Endodermal cell (in vitro differentiated cells): ENCODE results near the gene ATN1. TPM values are rescaled to one million over a fixed set of nuclear protein-coding genes. Genes with fewer than 3 reads are reported as not detected.
A peak's percentile ranks its signal among the peaks of the same experiment; 100 is the strongest.

Source experiments
- DNase-seq: peaks from one replicate; pipeline ENCODE4 v3.0.0-alpha.2; 2017
- H3K27ac ChIP-seq: 2 replicates; pipeline ENCODE4 v1.5.1; 2013; ENCODE audit warnings: mild to moderate bottlenecking, low read depth, low read length, moderate library complexity
- H3K27me3 ChIP-seq: 2 replicates; pipeline ENCODE4 v1.6.1; 2013; ENCODE audit warnings: mild to moderate bottlenecking, low read length, moderate library complexity; ENCODE audit not compliant: insufficient read depth, control insufficient read depth, poor library complexity, severe bottlenecking
- H3K36me3 ChIP-seq: 2 replicates; pipeline ENCODE4 v1.7.0; 2013; ENCODE audit warnings: mild to moderate bottlenecking, low read length, moderate library complexity; ENCODE audit not compliant: control insufficient read depth, insufficient read depth
- H3K4me1 ChIP-seq: one replicate; pipeline ENCODE4 v1.7.0; 2013; ENCODE audit warnings: low read length; ENCODE audit not compliant: control insufficient read depth, insufficient read depth
- H3K4me3 ChIP-seq: 2 replicates; pipeline ENCODE4 v1.5.1; 2013; ENCODE audit warnings: mild to moderate bottlenecking, low read length, moderate library complexity
- H3K9ac ChIP-seq: 2 replicates; pipeline ENCODE4 v1.6.1; 2013; ENCODE audit warnings: mild to moderate bottlenecking, low read length, moderate library complexity; ENCODE audit not compliant: poor library complexity, severe bottlenecking; ENCODE audit errors: extremely low read depth
- H3K9me3 ChIP-seq: 2 replicates; pipeline ENCODE4 v1.6.1; 2013; ENCODE audit warnings: mild to moderate bottlenecking, low read length, moderate library complexity; ENCODE audit not compliant: control insufficient read depth
- H3K27ac Mint-ChIP-seq: 2 replicates; pipeline ENCODE4 v1.8.0; 2020; ENCODE audit warnings: mixed read lengths
- H3K27me3 Mint-ChIP-seq: 2 replicates; pipeline ENCODE4 v1.8.0; 2021; ENCODE audit warnings: mild to moderate bottlenecking, mixed read lengths; ENCODE audit not compliant: insufficient read depth
- H3K36me3 Mint-ChIP-seq: 2 replicates; pipeline ENCODE4 v1.8.0; 2020; ENCODE audit warnings: low read depth, mixed read lengths
- H3K4me1 Mint-ChIP-seq: 2 replicates; pipeline ENCODE4 v1.8.0; 2020; ENCODE audit warnings: mixed read lengths
- H3K4me3 Mint-ChIP-seq: 2 replicates; pipeline ENCODE4 v1.8.0; 2020; ENCODE audit warnings: mild to moderate bottlenecking, moderate library complexity, mixed read lengths
- H3K9me3 Mint-ChIP-seq: 2 replicates; pipeline ENCODE4 v1.8.0; 2020; ENCODE audit warnings: mild to moderate bottlenecking, mixed read lengths
- WGBS, 2 experiments: methylation state at CpG; one replicate each; pipeline versions ENCODE4 v1.1.5 to v1.1.7; 2013; ENCODE audit warnings: missing lambda C conversion rate in 2 of 2, mixed read lengths in 1 of 2; ENCODE audit not compliant: insufficient coverage in 1 of 2, insufficient read length in 1 of 2; 5-methylcytosine and 5-hydroxymethylcytosine counted together
- total RNA-seq, 2 donors: library from RNA; stranded (reverse); fragmentation: NEBNext Ultra II Directional in 1 of 2; extraction: Animal tissue kit (Norgen Biotek cat#: 25700) in 1 of 2; gene quantifications; 2 replicates in 1 of 2; 3 replicates in 1 of 2; pipeline ENCODE4 v1.2.1, GENCODE V29; 2021
- TF ChIP-seq, protein P1 (sequence below): fragments of 200-600 bp; sonication (generic); conservative IDR thresholded peaks from 2 replicates; pipeline ENCODE4 v1.5.0; 2021; ENCODE audit warnings: antibody characterized with exemption, mild to moderate bottlenecking

ATN1 gene
- total RNA-seq, 2 donors from 2014 or later: 111 to 244 TPM

DNA sequence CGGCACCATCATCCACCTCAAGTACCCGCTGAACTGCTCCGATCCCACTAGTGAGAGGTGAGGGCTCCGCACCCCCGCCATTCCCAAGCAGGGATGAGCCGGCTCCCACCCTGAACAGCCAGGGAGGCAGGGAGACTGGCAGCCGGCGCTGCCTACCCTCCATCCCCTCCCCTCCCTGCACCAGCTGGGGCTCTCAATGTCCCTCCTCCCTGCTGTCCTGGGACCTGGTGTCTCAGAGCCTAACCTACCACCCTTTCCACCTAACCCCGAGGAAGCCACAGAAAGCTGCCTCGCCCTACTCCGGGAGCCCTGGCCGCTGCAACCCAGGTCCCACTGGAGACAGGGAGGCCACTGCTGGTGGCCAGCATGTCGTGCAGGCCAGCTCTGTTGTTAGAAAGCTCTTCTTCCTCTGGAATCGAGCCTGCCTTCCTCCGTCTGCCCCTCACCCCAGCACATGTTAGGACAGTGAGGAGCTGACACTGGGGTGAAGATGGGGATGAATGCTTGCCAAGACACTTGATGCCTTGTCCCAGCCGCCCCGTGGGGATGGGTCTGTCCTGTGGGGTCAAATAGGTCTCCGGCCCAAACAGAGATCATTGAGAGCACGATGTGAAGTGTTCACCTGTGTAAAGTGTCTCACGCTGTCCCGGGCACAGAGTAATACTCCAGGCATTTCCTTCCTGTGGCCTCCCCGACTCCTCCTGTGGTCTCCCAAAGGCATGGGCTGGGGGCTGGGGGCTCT is 24.5 kb downstream of the ATN1 start:
- H3K4me1 Mint-ChIP-seq: peaks cover 6% of the 10 kb centered on the region
- 79 to 94% methylated on average over 9 to 22 of the region's 22 CpGs for WGBS, 2 experiments
- Histone ChIP-seq H3K9ac (no peak overlapping the region), H3K27ac (no peak overlapping the region), H3K36me3 (no peaks in the 10 kb centered on the region), H3K9me3 (no peaks in the 10 kb centered on the region), H3K4me1 (no peaks in the 10 kb centered on the region), H3K4me3 (no peak overlapping the region), H3K27me3 (no peaks in the 10 kb centered on the region)
- no peaks in the 10 kb centered on the region for H3K9me3 Mint-ChIP-seq
- peaks cover 17% of the 10 kb centered on the region for H3K36me3 Mint-ChIP-seq
- H3K27me3 Mint-ChIP-seq: no peaks in the 10 kb centered on the region
- H3K27ac Mint-ChIP-seq: no peak overlapping the region
- H3K4me3 Mint-ChIP-seq: no peak overlapping the region
- DNase-seq: peak; percentile 55
- TF ChIP-seq, protein P1, sequence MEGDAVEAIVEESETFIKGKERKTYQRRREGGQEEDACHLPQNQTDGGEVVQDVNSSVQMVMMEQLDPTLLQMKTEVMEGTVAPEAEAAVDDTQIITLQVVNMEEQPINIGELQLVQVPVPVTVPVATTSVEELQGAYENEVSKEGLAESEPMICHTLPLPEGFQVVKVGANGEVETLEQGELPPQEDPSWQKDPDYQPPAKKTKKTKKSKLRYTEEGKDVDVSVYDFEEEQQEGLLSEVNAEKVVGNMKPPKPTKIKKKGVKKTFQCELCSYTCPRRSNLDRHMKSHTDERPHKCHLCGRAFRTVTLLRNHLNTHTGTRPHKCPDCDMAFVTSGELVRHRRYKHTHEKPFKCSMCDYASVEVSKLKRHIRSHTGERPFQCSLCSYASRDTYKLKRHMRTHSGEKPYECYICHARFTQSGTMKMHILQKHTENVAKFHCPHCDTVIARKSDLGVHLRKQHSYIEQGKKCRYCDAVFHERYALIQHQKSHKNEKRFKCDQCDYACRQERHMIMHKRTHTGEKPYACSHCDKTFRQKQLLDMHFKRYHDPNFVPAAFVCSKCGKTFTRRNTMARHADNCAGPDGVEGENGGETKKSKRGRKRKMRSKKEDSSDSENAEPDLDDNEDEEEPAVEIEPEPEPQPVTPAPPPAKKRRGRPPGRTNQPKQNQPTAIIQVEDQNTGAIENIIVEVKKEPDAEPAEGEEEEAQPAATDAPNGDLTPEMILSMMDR: no peak

DNA sequence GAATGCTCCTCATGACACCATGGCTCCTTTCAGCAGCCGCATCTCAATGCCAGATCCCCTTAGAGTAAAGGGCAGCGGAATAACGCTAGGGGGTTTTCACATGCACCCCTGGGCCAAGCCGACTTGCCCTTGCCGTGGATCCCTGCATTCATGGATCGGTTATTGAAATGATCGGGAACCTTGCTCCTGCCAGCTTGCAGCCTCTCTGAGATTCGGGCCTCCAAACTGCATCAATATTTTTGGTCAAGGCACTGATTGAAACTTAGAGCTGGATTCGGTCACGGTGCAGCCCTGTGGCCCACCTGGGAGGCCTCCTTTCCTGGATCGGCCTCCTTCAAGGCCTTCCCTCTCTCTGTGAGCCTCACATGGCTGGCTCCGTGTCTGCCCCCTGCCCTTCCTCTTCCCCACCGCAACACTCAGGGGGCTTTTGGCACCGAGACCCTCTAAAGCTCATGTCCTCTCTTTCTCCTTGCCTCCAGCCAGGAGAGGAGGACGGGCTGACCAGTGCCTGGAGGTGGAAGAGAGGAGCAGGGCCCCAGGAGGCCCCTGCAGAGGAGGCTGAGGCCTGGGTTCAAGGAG is 25.2 kb downstream of the ATN1 start:
- Histone ChIP-seq H3K27ac (no peak overlapping the region), H3K4me3 (no peak overlapping the region), H3K4me1 (no peaks in the 10 kb centered on the region), H3K9me3 (no peaks in the 10 kb centered on the region), H3K9ac (no peak overlapping the region), H3K36me3 (no peaks in the 10 kb centered on the region), H3K27me3 (no peaks in the 10 kb centered on the region)
- TF ChIP-seq, protein P1: no peak
- no peak overlapping the region for H3K4me3 Mint-ChIP-seq
- DNase-seq: no peak
- H3K27ac Mint-ChIP-seq: no peak overlapping the region
- WGBS, 2 experiments: 93 to 98% methylated on average over 13 to 15 of the region's 15 CpGs
- H3K27me3 Mint-ChIP-seq: no peaks in the 10 kb centered on the region
- peaks cover 17% of the 10 kb centered on the region for H3K36me3 Mint-ChIP-seq
- H3K4me1 Mint-ChIP-seq: peaks cover 6% of the 10 kb centered on the region
- no peaks in the 10 kb centered on the region for H3K9me3 Mint-ChIP-seq

DNA sequence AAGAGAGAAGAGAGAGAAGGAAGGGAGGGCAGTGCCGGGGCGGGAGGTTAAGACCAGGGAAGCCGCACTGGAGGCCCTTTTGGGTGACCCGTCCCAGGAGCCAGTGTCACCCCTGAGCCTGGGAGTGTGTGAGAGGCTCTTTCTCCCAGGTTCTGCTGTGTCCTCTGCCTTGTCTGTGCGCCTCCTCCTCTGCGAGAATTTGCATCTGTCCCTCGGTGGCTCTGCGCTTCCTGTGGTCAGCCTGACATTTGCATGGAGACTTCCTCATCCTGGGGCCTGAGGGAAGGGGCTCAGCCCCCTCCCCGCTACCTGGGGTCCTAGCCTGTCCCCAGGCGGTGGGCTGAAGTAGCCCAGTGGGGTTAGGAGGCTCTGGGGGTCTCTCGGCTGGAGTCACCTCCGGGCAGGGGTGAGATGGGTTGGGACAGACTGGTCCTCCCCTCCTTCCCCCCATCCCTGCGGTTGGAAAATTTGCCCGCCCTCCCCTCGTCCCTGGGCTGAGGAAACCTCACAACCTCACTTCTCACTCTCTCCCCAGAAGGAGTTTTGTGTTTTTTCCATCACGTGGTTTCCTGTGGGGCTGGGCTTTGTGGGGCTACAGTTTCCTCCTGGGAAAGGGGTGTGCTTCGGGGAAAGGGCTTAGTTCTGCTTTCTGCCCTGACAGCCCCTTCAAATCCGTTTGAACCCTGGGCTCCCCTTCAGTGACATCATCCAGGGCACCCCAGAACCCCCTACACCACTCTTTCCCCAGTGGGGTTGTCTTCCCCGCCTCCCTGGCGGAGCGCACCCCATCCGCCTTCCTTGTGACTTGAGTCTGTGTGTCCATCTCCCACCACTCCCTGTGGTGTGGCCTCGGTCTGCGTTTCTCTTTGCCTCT is 25.9 kb downstream of the ATN1 start:
- H3K36me3 Mint-ChIP-seq: peaks cover 17% of the 10 kb centered on the region
- no peaks in the 10 kb centered on the region for H3K9me3 ChIP-seq
- peak; percentile 51 for DNase-seq
- WGBS, 2 experiments: 85 to 88% methylated on average over 10 to 24 of the region's 24 CpGs
- H3K9ac ChIP-seq: no peak overlapping the region
- H3K4me1 ChIP-seq: no peaks in the 10 kb centered on the region
- H3K27ac Mint-ChIP-seq: peak overlapping the region; percentile 28
- no peak overlapping the region for H3K4me3 ChIP-seq
- H3K36me3 ChIP-seq: no peaks in the 10 kb centered on the region
- peaks cover 6% of the 10 kb centered on the region for H3K4me1 Mint-ChIP-seq
- H3K4me3 Mint-ChIP-seq: no peak overlapping the region
- no peaks in the 10 kb centered on the region for H3K27me3 ChIP-seq
- no peaks in the 10 kb centered on the region for H3K9me3 Mint-ChIP-seq
- no peaks in the 10 kb centered on the region for H3K27me3 Mint-ChIP-seq
- TF ChIP-seq, protein P1: no peak
- no peak overlapping the region for H3K27ac ChIP-seq
